ENCODE results near the gene MAP1S. TPM values are rescaled to one million over a fixed set of nuclear protein-coding genes. Genes with fewer than 3 reads are reported as not detected.
A peak's percentile ranks its signal among the peaks of the same experiment; 100 is the strongest.

The MAP1S gene
- total and polyA plus RNA-seq, 2 experiments from 2014 or later = 7.7 to 37.1 TPM

GRCh38 chr19:17687857-17688784 is 31.2 kb upstream of the MAP1S start, which contains the start of gene UNC13A:
TSS of gene UNC13A (minus strand) at chr19:17688354. CDS start at chr19:17688199, 155 bp downstream.
- TF ChIP-seq EZH2phosphoT487 (IDR thresholded peaks at IDR 0.05; ENCODE audit: low read depth, severe bottlenecking, unreplicated experiment) (peak; percentile 26), CTCF (IDR thresholded peaks at IDR 0.05; ENCODE audit: poor library complexity) (no peak), EZH2 (IDR thresholded peaks at IDR 0.05; ENCODE audit: borderline replicate concordance) (peak; percentile 71)
- Histone ChIP-seq H3K27me3 (peaks cover 41% of the 10 kb centered on the region), H3K4me1 (ENCODE audit: insufficient read depth) (peaks cover 6% of the 10 kb centered on the region), H2AFZ (no peak within 1 kb of the TSS), H3K27ac (no peak within 1 kb of the TSS), H4K20me1 (ENCODE audit: insufficient read depth, poor library complexity, severe bottlenecking) (no peaks in the 10 kb centered on the region), H3K9me3 (ENCODE audit: low read depth) (no peaks in the 10 kb centered on the region), H3K79me2 (no peaks in the 10 kb centered on the region), H3K9me2 (replicated peaks; ENCODE audit: insufficient read depth) (no peaks in the 10 kb centered on the region), H3K36me3 (replicated peaks; ENCODE audit: insufficient read depth, low read depth) (no peaks in the 10 kb centered on the region), H3K4me2 (peak within 1 kb of the TSS; percentile 76), H3K4me3 (no peak within 1 kb of the TSS)
- 2% methylated on average over 61 of the region's 77 CpGs for WGBS (ENCODE audit: low lambda C conversion rate, missing lambda C conversion rate)
- peak; percentile 76 for DNase-seq (ENCODE audit: low spot score)

GRCh38 chr19:17688853-17689595 is 30.3 kb upstream of the MAP1S start:
- WGBS (ENCODE audit: low lambda C conversion rate, missing lambda C conversion rate) = 71% methylated on average over 10 of the region's 10 CpGs
- Histone ChIP-seq H4K20me1 (ENCODE audit: insufficient read depth, poor library complexity, severe bottlenecking) (no peaks in the 10 kb centered on the region), H3K36me3 (replicated peaks; ENCODE audit: insufficient read depth, low read depth) (no peaks in the 10 kb centered on the region), H3K4me3 (no peak overlapping the region), H3K27me3 (peaks cover 40% of the 10 kb centered on the region), H3K27ac (no peak overlapping the region), H3K9me2 (replicated peaks; ENCODE audit: insufficient read depth) (no peaks in the 10 kb centered on the region), H3K9me3 (ENCODE audit: low read depth) (no peaks in the 10 kb centered on the region), H3K4me2 (no peak overlapping the region), H3K79me2 (no peaks in the 10 kb centered on the region), H2AFZ (no peak overlapping the region), H3K4me1 (ENCODE audit: insufficient read depth) (peaks cover 6% of the 10 kb centered on the region)
- no peak for TF ChIP-seq CTCF (IDR thresholded peaks at IDR 0.05; ENCODE audit: poor library complexity)
- TF ChIP-seq EZH2phosphoT487 (IDR thresholded peaks at IDR 0.05; ENCODE audit: low read depth, severe bottlenecking, unreplicated experiment) = no peak
- no peak for TF ChIP-seq EZH2 (IDR thresholded peaks at IDR 0.05; ENCODE audit: borderline replicate concordance)
- DNase-seq (ENCODE audit: low spot score) = no peak

- 79% methylated on average over 4 of the region's 4 CpGs for WGBS (ENCODE audit: low lambda C conversion rate, missing lambda C conversion rate)
- TF ChIP-seq CTCF (IDR thresholded peaks at IDR 0.05; ENCODE audit: poor library complexity) (no peak), EZH2phosphoT487 (IDR thresholded peaks at IDR 0.05; ENCODE audit: low read depth, severe bottlenecking, unreplicated experiment) (no peak), EZH2 (IDR thresholded peaks at IDR 0.05; ENCODE audit: borderline replicate concordance) (no peak)
- Histone ChIP-seq H3K4me3 (no peak overlapping the region), H4K20me1 (ENCODE audit: insufficient read depth, poor library complexity, severe bottlenecking) (no peaks in the 10 kb centered on the region), H3K4me2 (no peak overlapping the region), H3K79me2 (no peaks in the 10 kb centered on the region), H3K9me2 (replicated peaks; ENCODE audit: insufficient read depth) (no peaks in the 10 kb centered on the region), H3K9me3 (ENCODE audit: low read depth) (no peaks in the 10 kb centered on the region), H3K27ac (no peak overlapping the region), H3K36me3 (replicated peaks; ENCODE audit: insufficient read depth, low read depth) (no peaks in the 10 kb centered on the region), H2AFZ (no peak overlapping the region), H3K4me1 (ENCODE audit: insufficient read depth) (no peaks in the 10 kb centered on the region), H3K27me3 (peaks cover 14% of the 10 kb centered on the region)
- DNase-seq (ENCODE audit: low spot score) = no peak
These were observed 26.7 kb upstream of the MAP1S start for GRCh38 chr19:17692566-17692965.
